Measurements from ENCODE around the gene IFNL4. TPM values are rescaled to one million over a fixed set of nuclear protein-coding genes. Genes with fewer than 3 reads are reported as not detected.

The IFNL4 gene
- total and polyA plus RNA-seq, 2 donors from 2014 or later = not detected

DNA sequence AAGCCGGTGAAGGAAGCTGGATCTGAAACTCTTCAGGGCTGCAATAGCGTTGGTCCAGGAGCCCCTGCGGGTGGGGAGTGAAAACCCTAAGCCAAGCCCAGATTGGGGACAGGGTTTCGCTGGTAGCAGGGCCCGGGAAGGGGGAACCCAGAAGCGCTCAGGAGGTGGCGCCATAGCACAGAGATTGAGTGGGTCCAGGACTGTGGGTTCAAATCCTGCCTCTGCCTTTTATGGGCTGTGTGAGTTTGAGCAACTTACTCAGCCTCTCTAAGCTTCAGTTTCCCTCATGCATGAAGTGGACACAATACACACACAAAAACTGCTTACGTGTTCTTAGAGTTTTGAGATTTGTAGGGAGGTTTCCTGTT, 36.3 kb downstream of the IFNL4 start:
- no peaks in the 10 kb centered on the region for H3K36me3 ChIP-seq (ENCODE audit: control insufficient read depth in 2 of 3, insufficient read depth in 3 of 3, low read length in 3 of 3)
- H3K9ac ChIP-seq (ENCODE audit: low read length in 3 of 3) = no peak overlapping the region
- H3K27me3 ChIP-seq (ENCODE audit: control insufficient read depth, insufficient read depth, low read length) = no peaks in the 10 kb centered on the region
- TF ChIP-seq, protein P1, sequence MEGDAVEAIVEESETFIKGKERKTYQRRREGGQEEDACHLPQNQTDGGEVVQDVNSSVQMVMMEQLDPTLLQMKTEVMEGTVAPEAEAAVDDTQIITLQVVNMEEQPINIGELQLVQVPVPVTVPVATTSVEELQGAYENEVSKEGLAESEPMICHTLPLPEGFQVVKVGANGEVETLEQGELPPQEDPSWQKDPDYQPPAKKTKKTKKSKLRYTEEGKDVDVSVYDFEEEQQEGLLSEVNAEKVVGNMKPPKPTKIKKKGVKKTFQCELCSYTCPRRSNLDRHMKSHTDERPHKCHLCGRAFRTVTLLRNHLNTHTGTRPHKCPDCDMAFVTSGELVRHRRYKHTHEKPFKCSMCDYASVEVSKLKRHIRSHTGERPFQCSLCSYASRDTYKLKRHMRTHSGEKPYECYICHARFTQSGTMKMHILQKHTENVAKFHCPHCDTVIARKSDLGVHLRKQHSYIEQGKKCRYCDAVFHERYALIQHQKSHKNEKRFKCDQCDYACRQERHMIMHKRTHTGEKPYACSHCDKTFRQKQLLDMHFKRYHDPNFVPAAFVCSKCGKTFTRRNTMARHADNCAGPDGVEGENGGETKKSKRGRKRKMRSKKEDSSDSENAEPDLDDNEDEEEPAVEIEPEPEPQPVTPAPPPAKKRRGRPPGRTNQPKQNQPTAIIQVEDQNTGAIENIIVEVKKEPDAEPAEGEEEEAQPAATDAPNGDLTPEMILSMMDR (IDR thresholded peaks at IDR 0.05; ENCODE audit: borderline replicate concordance, extremely low read depth, insufficient read depth) = no peak
- DNase-seq (no peak), FAIRE-seq (no peak)
- H3K4me1 ChIP-seq (ENCODE audit: control insufficient read depth in 2 of 3, insufficient read depth in 2 of 3, low read depth in 1 of 3, low read length in 3 of 3) = no peaks in the 10 kb centered on the region
- H3K4me3 ChIP-seq (ENCODE audit: low read length in 3 of 3) = no peak overlapping the region
- peaks cover 0 to 3% (median 0%) of the 10 kb centered on the region in 3 donors for H3K9me3 ChIP-seq (ENCODE audit: control insufficient read depth in 2 of 3, insufficient read depth in 1 of 3, low read length in 3 of 3)
- intact Hi-C loops (cut with DNase I) = no loop called here
- H3K27ac ChIP-seq (ENCODE audit: low read depth in 2 of 2, low read length in 2 of 2) = no peak overlapping the region

DNA sequence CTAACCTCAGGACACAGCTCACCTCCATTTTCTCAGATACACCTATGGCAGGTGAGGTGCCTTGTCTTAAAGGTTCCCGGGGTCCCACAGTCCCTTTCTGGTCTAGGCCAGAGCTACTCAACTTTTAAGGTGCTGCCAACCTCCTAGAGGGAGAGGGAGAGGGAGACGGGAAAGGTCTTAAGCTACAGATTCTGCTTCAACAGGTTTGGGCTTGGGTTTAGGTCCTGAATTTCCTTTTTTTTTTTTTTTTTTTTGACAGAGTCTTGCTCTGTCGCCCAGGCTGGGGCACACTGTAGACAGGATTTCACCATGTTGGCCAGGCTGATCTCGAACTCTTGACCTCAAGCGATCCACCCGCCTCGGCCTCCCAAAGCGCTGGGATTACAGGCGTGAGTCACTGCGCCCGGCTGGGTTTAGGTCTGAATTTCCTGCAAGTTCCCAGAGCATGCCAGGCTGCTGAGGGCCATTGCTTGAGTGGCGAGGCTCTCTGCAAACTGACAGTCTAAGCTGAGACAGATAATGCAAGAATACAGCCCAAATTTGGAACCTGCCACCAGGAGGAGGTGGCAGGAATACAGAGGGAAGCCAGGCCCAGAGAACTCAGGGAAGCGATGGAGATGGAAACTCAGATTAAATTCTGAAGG, 36.8 kb downstream of the IFNL4 start:
- Histone ChIP-seq H3K9me3 (ENCODE audit: control insufficient read depth in 2 of 3, insufficient read depth in 1 of 3, low read length in 3 of 3) (peaks cover 0 to 3% (median 0%) of the 10 kb centered on the region in 3 donors), H3K4me3 (ENCODE audit: low read length in 3 of 3) (no peak overlapping the region), H3K27me3 (ENCODE audit: control insufficient read depth, insufficient read depth, low read length) (no peaks in the 10 kb centered on the region), H3K9ac (ENCODE audit: low read length in 3 of 3) (no peak overlapping the region), H3K27ac (ENCODE audit: low read depth in 2 of 2, low read length in 2 of 2) (no peak overlapping the region), H3K36me3 (ENCODE audit: control insufficient read depth in 2 of 3, insufficient read depth in 3 of 3, low read length in 3 of 3) (no peaks in the 10 kb centered on the region), H3K4me1 (ENCODE audit: control insufficient read depth in 2 of 3, insufficient read depth in 2 of 3, low read depth in 1 of 3, low read length in 3 of 3) (no peaks in the 10 kb centered on the region)
- intact Hi-C loops (cut with DNase I) = no loop called here
- FAIRE-seq (no peak), DNase-seq (no peak)
- TF ChIP-seq, protein P1 (IDR thresholded peaks at IDR 0.05; ENCODE audit: borderline replicate concordance, extremely low read depth, insufficient read depth) = no peak

DNA sequence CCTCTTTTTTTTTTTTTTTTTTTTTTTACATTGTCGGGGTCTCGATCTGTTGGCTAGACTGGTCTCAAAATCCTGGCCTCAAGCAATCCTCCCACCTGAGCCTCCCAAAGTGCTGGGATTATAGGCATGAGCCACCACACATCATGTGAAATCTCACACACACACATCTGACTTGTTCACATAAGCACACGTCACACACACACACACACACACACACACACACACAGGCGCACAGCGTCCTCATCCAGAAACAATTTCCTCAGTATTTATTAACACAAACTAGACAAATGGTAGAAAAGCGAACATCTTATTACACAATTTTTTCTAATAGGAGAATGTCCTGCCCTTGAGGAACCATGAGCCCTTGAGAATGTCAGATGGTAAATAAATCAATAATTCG, 39.5 kb downstream of the IFNL4 start:
- H3K36me3 ChIP-seq (ENCODE audit: control insufficient read depth in 2 of 3, insufficient read depth in 3 of 3, low read length in 3 of 3) = no peaks in the 10 kb centered on the region
- intact Hi-C loops (cut with DNase I) = no loop called here
- TF ChIP-seq, protein P1 (IDR thresholded peaks at IDR 0.05; ENCODE audit: borderline replicate concordance, extremely low read depth, insufficient read depth) = no peak
- H3K4me1 ChIP-seq (ENCODE audit: control insufficient read depth in 2 of 3, insufficient read depth in 2 of 3, low read depth in 1 of 3, low read length in 3 of 3) = no peaks in the 10 kb centered on the region
- peaks cover 1% of the 10 kb centered on the region for H3K27me3 ChIP-seq (ENCODE audit: control insufficient read depth, insufficient read depth, low read length)
- no peak overlapping the region for H3K27ac ChIP-seq (ENCODE audit: low read depth in 2 of 2, low read length in 2 of 2)
- no peak overlapping the region for H3K4me3 ChIP-seq (ENCODE audit: low read length in 3 of 3)
- no peaks in the 10 kb centered on the region for H3K9me3 ChIP-seq (ENCODE audit: control insufficient read depth in 2 of 3, insufficient read depth in 1 of 3, low read length in 3 of 3)
- no peak for FAIRE-seq
- DNase-seq = no peak
- no peak overlapping the region for H3K9ac ChIP-seq (ENCODE audit: low read length in 3 of 3)
